RWPE2 (cell line): ENCODE measurements around the gene HOXC9.
A peak's percentile ranks its signal among the peaks of the same experiment; 100 is the strongest.

Experiments
- ATAC-seq: fragments of 200-7000 bp; cut with Tn5 transposase; 3 replicates; pipeline ENCODE4 v1.9.1; 2021; ENCODE audit warnings: low read depth
- DNase-seq: peaks from one replicate; pipeline ENCODE4 v3.0.0-alpha.2; 2020; ENCODE audit warnings: low spot score
- H3K27ac ChIP-seq: fragments of 450-650 bp; 2 replicates; pipeline ENCODE4 v1.5.1; 2017; ENCODE audit warnings: mild to moderate bottlenecking; ENCODE audit not compliant: poor library complexity, severe bottlenecking
- H3K27me3 ChIP-seq: fragments of 250-450 bp; sonication (Bioruptor Pico); 2 replicates; pipeline ENCODE4 v1.5.1; 2021; ENCODE audit warnings: mild to moderate bottlenecking, moderate library complexity; ENCODE audit not compliant: insufficient read depth, poor library complexity, severe bottlenecking
- H3K36me3 ChIP-seq: fragments of 250-450 bp; sonication (Bioruptor Pico); 2 replicates; pipeline ENCODE4 v1.5.1; 2020; ENCODE audit warnings: low read depth, mild to moderate bottlenecking, moderate library complexity
- H3K4me1 ChIP-seq: fragments of 250-450 bp; sonication (Bioruptor Pico); 2 replicates; pipeline ENCODE4 v1.5.1; 2021; ENCODE audit warnings: mild to moderate bottlenecking, moderate library complexity; ENCODE audit not compliant: insufficient read depth, poor library complexity, severe bottlenecking
- H3K4me3 ChIP-seq: fragments of 250-450 bp; sonication (Bioruptor Pico); 2 replicates; pipeline ENCODE4 v1.5.1; 2021; ENCODE audit warnings: mild to moderate bottlenecking, moderate library complexity; ENCODE audit not compliant: severe bottlenecking
- H3K9me3 ChIP-seq: fragments of 250-450 bp; sonication (Bioruptor Pico); 2 replicates; pipeline ENCODE4 v1.5.1; 2021; ENCODE audit warnings: mild to moderate bottlenecking, moderate library complexity; ENCODE audit not compliant: severe bottlenecking
- CTCF ChIP-seq: fragments of 450-650 bp; IDR thresholded peaks from one replicate; pipeline ENCODE4 v1.5.1; 2017; ENCODE audit warnings: mild to moderate bottlenecking, moderate library complexity; ENCODE audit not compliant: poor library complexity, severe bottlenecking

The HOXC9 gene

GRCh38 chr12:53988541-53989226 is 11.3 kb upstream of the HOXC9 start:
- Histone ChIP-seq H3K4me1 (peaks cover 6% of the 10 kb centered on the region), H3K36me3 (no peaks in the 10 kb centered on the region), H3K4me3 (peak overlapping the region; percentile 4), H3K9me3 (no peaks in the 10 kb centered on the region), H3K27me3 (peaks cover 93% of the 10 kb centered on the region), H3K27ac (no peak overlapping the region)
- DNase-seq (no peak), ATAC-seq (no peak)
- TF ChIP-seq CTCF, result no peak

- ATAC-seq, result no peak
- DNase-seq, result no peak
These were observed 10.5 kb upstream of the HOXC9 start for GRCh38 chr12:53989227-53990113.

GRCh38 chr12:53990311-53991076 is 9.5 kb upstream of the HOXC9 start:
- DNase-seq, result no peak
- TF ChIP-seq CTCF, result no peak
- Histone ChIP-seq H3K27ac (no peak overlapping the region), H3K4me1 (peaks cover 6% of the 10 kb centered on the region), H3K27me3 (peaks cover 100% of the 10 kb centered on the region), H3K9me3 (no peaks in the 10 kb centered on the region), H3K36me3 (no peaks in the 10 kb centered on the region), H3K4me3 (no peak overlapping the region)
- ATAC-seq, result no peak

More at GRCh38 chr12:53989227-53990113, 10.5 kb upstream of the HOXC9 start:
- H3K4me1 ChIP-seq, result peaks cover 6% of the 10 kb centered on the region
- no peak overlapping the region for H3K27ac ChIP-seq
- no peaks in the 10 kb centered on the region for H3K9me3 ChIP-seq
- no peaks in the 10 kb centered on the region for H3K36me3 ChIP-seq
- peak overlapping the region; percentile 4 for H3K4me3 ChIP-seq
- peak; percentile 64 for TF ChIP-seq CTCF
- peaks cover 94% of the 10 kb centered on the region for H3K27me3 ChIP-seq

GRCh38 chr12:53991077-53991460 is 8.9 kb upstream of the HOXC9 start:
- no peaks in the 10 kb centered on the region for H3K9me3 ChIP-seq
- peaks cover 100% of the 10 kb centered on the region for H3K27me3 ChIP-seq
- H3K36me3 ChIP-seq, result no peaks in the 10 kb centered on the region
- no peak overlapping the region for H3K4me3 ChIP-seq
- peaks cover 6% of the 10 kb centered on the region for H3K4me1 ChIP-seq
- no peak for DNase-seq
- TF ChIP-seq CTCF, result no peak
- no peak overlapping the region for H3K27ac ChIP-seq
- ATAC-seq, result 0 out of 3 replicates have a peak, but pooled peaks have one; percentile 13
